SK-N-SH (cell line): Measurements from ENCODE around the gene RPF1. TPM values are rescaled to one million over a fixed set of nuclear protein-coding genes. Genes with fewer than 3 reads are reported as not detected.

Experiments
- CTCF ChIA-PET: fragments of 300-600, 350-600 bp; formaldehyde crosslinking; extraction: SDS; loops from one replicate; lab custom pipeline; 2021; lab: Yijun Ruan, JAX
- POLR2A ChIA-PET: fragments of 350-600 bp; sonication (Branson Sonifier 250); formaldehyde crosslinking; extraction: SDS; loops from one replicate; lab custom pipeline; 2020; ENCODE audit warnings: antibody characterized with exemption, inconsistent platforms; lab: Yijun Ruan, JAX
- DNase-seq: peaks from one replicate; pipeline ENCODE4 v3.0.0; 2012
- H2AFZ ChIP-seq: fragments of 200-600 bp; sonication (generic); 2 replicates; pipeline ENCODE4 v1.8.1; 2016; ENCODE audit warnings: antibody characterized with exemption, mild to moderate bottlenecking, low read depth
- H3F3A ChIP-seq: fragments of 200-600 bp; sonication (generic); replicated peaks from 2 replicates; pipeline ENCODE3; 2016; ENCODE audit warnings: antibody characterized with exemption, mild to moderate bottlenecking; ENCODE audit not compliant: insufficient read depth
- H3K27ac ChIP-seq, 2 experiments: fragments of 200-500 bp in 1 of 2; fragments of 200-600 bp in 1 of 2; sonication (Bioruptor generic) in 1 of 2; sonication (generic), shearing (Covaris generic) in 1 of 2; 2 replicates each; pipeline versions ENCODE4 v1.5.1 to v1.6.1; 2014 to 2016; ENCODE audit warnings: low read depth in 2 of 2, inconsistent platforms in 1 of 2, low read length in 1 of 2, mild to moderate bottlenecking in 1 of 2, mixed read lengths in 1 of 2
- H3K27me3 ChIP-seq: fragments of 200-600 bp; sonication (generic), shearing (Covaris generic); 2 replicates; pipeline ENCODE4 v1.6.1; 2016; ENCODE audit warnings: mixed run types; ENCODE audit not compliant: insufficient read depth
- H3K36me3 ChIP-seq, 2 experiments: fragments of 200-500 bp in 1 of 2; fragments of 200-600 bp in 1 of 2; sonication (Bioruptor generic) in 1 of 2; sonication (generic) in 1 of 2; replicated peaks in 1 of 2; 2 replicates each; pipeline versions ENCODE3 to v1.5.1; 2014 to 2016; ENCODE audit warnings: low read length in 1 of 2, mild to moderate bottlenecking in 1 of 2; ENCODE audit not compliant: insufficient read depth in 2 of 2, control insufficient read depth in 1 of 2
- H3K4me1 ChIP-seq, 2 experiments: fragments of 200-500 bp in 1 of 2; fragments of 200-600 bp in 1 of 2; sonication (Bioruptor generic) in 1 of 2; sonication (generic), shearing (Covaris generic) in 1 of 2; 2 replicates each; pipeline versions ENCODE4 v1.5.1 to v1.6.1; 2014 to 2016; ENCODE audit warnings: low read depth in 1 of 2, low read length in 1 of 2, mixed run types in 1 of 2; ENCODE audit not compliant: insufficient read depth in 2 of 2, control insufficient read depth in 1 of 2
- H3K4me2 ChIP-seq: fragments of 200-600 bp; sonication (generic), shearing (Covaris generic); 2 replicates; pipeline ENCODE4 v1.6.1; 2017; ENCODE audit warnings: mixed run types
- H3K4me3 ChIP-seq, 2 experiments: fragments of 200-500 bp in 1 of 2; fragments of 200-600 bp in 1 of 2; sonication (Bioruptor generic) in 1 of 2; sonication (generic), shearing (Covaris generic) in 1 of 2; 2 replicates each; pipeline versions ENCODE4 v1.5.1 to v1.8.1; 2014 to 2016; ENCODE audit warnings: low read depth in 2 of 2, inconsistent platforms in 1 of 2, low read length in 1 of 2, mild to moderate bottlenecking in 1 of 2, mixed read lengths in 1 of 2, moderate library complexity in 1 of 2
- H3K79me2 ChIP-seq: fragments of 200-600 bp; sonication (generic); 2 replicates; pipeline ENCODE4 v1.8.1; 2017; ENCODE audit warnings: mild to moderate bottlenecking; ENCODE audit not compliant: insufficient read depth
- H3K9ac ChIP-seq: fragments of 200-600 bp; sonication (generic); 2 replicates; pipeline ENCODE4 v1.6.1; 2017; ENCODE audit warnings: mixed run types
- H3K9me2 ChIP-seq: fragments of 200-600 bp; sonication (generic); 2 replicates; pipeline ENCODE4 v1.6.1; 2017; ENCODE audit warnings: mixed run types
- H3K9me3 ChIP-seq: fragments of 200-600 bp; sonication (generic); 2 replicates; pipeline ENCODE4 v1.6.1; 2017; ENCODE audit warnings: mixed run types, mild to moderate bottlenecking, moderate library complexity
- H4K20me1 ChIP-seq: fragments of 200-600 bp; sonication (generic); 2 replicates; pipeline ENCODE4 v1.6.1; 2017; ENCODE audit warnings: mild to moderate bottlenecking, mixed run types; ENCODE audit not compliant: insufficient read depth
- CHD2 ChIP-seq: fragments of 150-350 bp; IDR thresholded peaks from 2 replicates; pipeline ENCODE4 v1.6.1; 2018; ENCODE audit warnings: low read length; ENCODE audit not compliant: partially characterized antibody
- CTCF ChIP-seq: fragments of 200-600 bp; sonication (generic); IDR thresholded peaks from 2 replicates; pipeline ENCODE4 v1.6.1; 2017; ENCODE audit warnings: antibody characterized with exemption, mild to moderate bottlenecking, moderate library complexity
- ELF1 ChIP-seq: IDR thresholded peaks from 2 replicates; pipeline ENCODE4 v1.4.0; 2012
- EZH2phosphoT487 ChIP-seq: fragments of 200-600 bp; sonication (generic); IDR thresholded peaks from 2 replicates; pipeline ENCODE4 v1.6.1; 2017; ENCODE audit warnings: low read depth, mixed run types, mild to moderate bottlenecking, antibody characterized with exemption, moderate library complexity, borderline replicate concordance
- GABPA ChIP-seq: IDR thresholded peaks from 2 replicates; pipeline ENCODE4 v1.4.0; 2012; ENCODE audit warnings: low read depth, mild to moderate bottlenecking
- JUND ChIP-seq: IDR thresholded peaks from 2 replicates; pipeline ENCODE4 v1.4.0; 2012
- MEF2A ChIP-seq: IDR thresholded peaks from 2 replicates; pipeline ENCODE4 v1.4.0; 2012; ENCODE audit warnings: low read depth, borderline replicate concordance
- MXI1 ChIP-seq: IDR thresholded peaks from 2 replicates; pipeline ENCODE4 v1.6.1; 2012; ENCODE audit warnings: mild to moderate bottlenecking, low read depth, low read length, improper control_type of control experiment
- NRF1 ChIP-seq: IDR thresholded peaks from 2 replicates; pipeline ENCODE4 v1.6.1; 2012; ENCODE audit warnings: low read depth, mild to moderate bottlenecking, low read length
- PBX3 ChIP-seq: IDR thresholded peaks from 2 replicates; pipeline ENCODE4; 2012
- RCOR1 ChIP-seq: fragments of 150-350 bp; IDR thresholded peaks from 2 replicates; pipeline ENCODE4 v1.6.1; 2017; ENCODE audit warnings: antibody characterized with exemption, low read length
- REST ChIP-seq: IDR thresholded peaks from 2 replicates; pipeline ENCODE4 v1.6.1; 2012; ENCODE audit warnings: mild to moderate bottlenecking, low read depth, low read length, moderate library complexity
- RFX5 ChIP-seq: IDR thresholded peaks from 2 replicates; pipeline ENCODE4 v1.6.1; 2012; ENCODE audit warnings: mild to moderate bottlenecking, improper control_type of control experiment, low read length
- SIN3A ChIP-seq: IDR thresholded peaks from 2 replicates; pipeline ENCODE4 v1.6.1; 2012; ENCODE audit warnings: low read depth, mild to moderate bottlenecking, low read length, moderate library complexity, borderline replicate concordance
- TAF1 ChIP-seq: IDR thresholded peaks from 2 replicates; pipeline ENCODE4 v1.6.1; 2012; ENCODE audit warnings: low read depth, mild to moderate bottlenecking, low read length, moderate library complexity, borderline replicate concordance
- TCF12 ChIP-seq: IDR thresholded peaks from 2 replicates; pipeline ENCODE4 v1.4.0; 2012
- TEAD4 ChIP-seq: IDR thresholded peaks from 2 replicates; pipeline ENCODE4 v1.4.0; 2012; ENCODE audit warnings: mild to moderate bottlenecking, borderline replicate concordance; ENCODE audit not compliant: insufficient read depth
- USF1 ChIP-seq: IDR thresholded peaks from 2 replicates; pipeline ENCODE4 v1.4.0; 2012; ENCODE audit warnings: low read depth, borderline replicate concordance
- USF2 ChIP-seq: fragments of 150-350 bp; IDR thresholded peaks from 2 replicates; pipeline ENCODE4 v1.6.1; 2017; ENCODE audit warnings: antibody characterized with exemption, low read length, low read depth, borderline replicate concordance
- YY1 ChIP-seq: IDR thresholded peaks from 2 replicates; pipeline ENCODE4 v1.4.0; 2012; ENCODE audit warnings: low read depth, mild to moderate bottlenecking
- ZBTB33 ChIP-seq: IDR thresholded peaks from 2 replicates; pipeline ENCODE4 v1.4.0; 2012; ENCODE audit warnings: low read depth, borderline replicate concordance
- WGBS: methylation state at CpG from one replicate; pipeline ENCODE4 v1.1.6; 2017; ENCODE audit warnings: low lambda C conversion rate; 5-methylcytosine and 5-hydroxymethylcytosine counted together
- polyA plus RNA-seq, 3 experiments: library from polyadenylated mRNA; depleted of rRNA; stranded (reverse); fragments of >200 nt; gene quantifications; 2 replicates each; pipeline ENCODE4 v1.2.3, GENCODE V29; 2012

The RPF1 gene
- polyA plus RNA-seq, 1 of the 3 experiments (the other 2 are of a cell fraction) = 22.6 TPM

GRCh38 chr1:84506002-84506728 is 27.1 kb downstream of the RPF1 start, which contains the start of the genes GNG5 and SPATA1:
Gene GNG5 (minus strand): TSS chr1:84506581. CDS start chr1:84506091, 490 bp downstream.
Gene SPATA1 (plus strand): TSS chr1:84506386. CDS start chr1:84516360, 9,974 bp downstream.
- H3K4me3 ChIP-seq = peak within 1 kb of the TSS; percentile 71 to 81
- CTCF ChIA-PET = interaction anchor here (1.1 to 4.2 kb wide), 3 partner anchors 53 to 247 kb away, joined by 3 to 28 read pairs (median 3); no protein-coding TSS in a partner anchor
- H3K9me3 ChIP-seq = 0 out of 2 replicates have a peak, but pooled peaks cover 8% of the 10 kb centered on the region
- POLR2A ChIA-PET = interaction anchor here (0.6 to 1.9 kb wide), 10 partner anchors 26 to 341 kb away, joined by 3 to 12 read pairs (median 4); partner anchors contain the start of gene CTBS
- H3K27me3 ChIP-seq = no peaks in the 10 kb centered on the region
- H3K27ac ChIP-seq = peak within 1 kb of the TSS; percentile 94 to 99
- H4K20me1 ChIP-seq = peaks cover 39% of the 10 kb centered on the region
- peaks cover 60% of the 10 kb centered on the region for H3K79me2 ChIP-seq
- under 1% methylated on average over 21 of the region's 60 CpGs for WGBS
- H3K9me2 ChIP-seq = no peaks in the 10 kb centered on the region
- H3K4me2 ChIP-seq = peak within 1 kb of the TSS; percentile 86
- H3K36me3 ChIP-seq = peaks cover 6 to 16% of the 10 kb centered on the region in 2 experiments
- H2AFZ ChIP-seq = peak within 1 kb of the TSS; percentile 81
- peak within 1 kb of the TSS; percentile 93 for H3K9ac ChIP-seq
- DNase-seq = peak; percentile 98
- H3K4me1 ChIP-seq = peaks cover 8 to 19% of the 10 kb centered on the region in 2 experiments; a peak in 3 of 4 replicates
- peaks cover 7% of the 10 kb centered on the region for H3F3A ChIP-seq
- no peak for TF ChIP-seq USF1
- no peak for TF ChIP-seq REST
- no peak; the same call in 1 of the 2 replicates for TF ChIP-seq PBX3
- peak; percentile 40; the same call in 1 of the 2 replicates for TF ChIP-seq ELF1
- peak; percentile 55; the same call in 1 of the 2 replicates for TF ChIP-seq JUND
- TF ChIP-seq ZBTB33 = no peak
- 0 out of 2 replicates have a peak, but pooled peaks have one; percentile 13 for TF ChIP-seq GABPA
- peak; percentile 96 for TF ChIP-seq NRF1
- no peak for TF ChIP-seq RFX5
- TF ChIP-seq USF2 = no peak
- TF ChIP-seq TEAD4 = no peak
- peak; percentile 29; the same call in 1 of the 2 replicates for TF ChIP-seq TCF12
- no peak for TF ChIP-seq SIN3A
- no peak for TF ChIP-seq MEF2A
- TF ChIP-seq TAF1 = peak; percentile 61
- no peak for TF ChIP-seq YY1
- TF ChIP-seq CHD2 = peak; percentile 13
- TF ChIP-seq MXI1 = no peak
- no peak for TF ChIP-seq CTCF
- TF ChIP-seq EZH2phosphoT487 = no peak
- TF ChIP-seq RCOR1 = 0 out of 2 replicates have a peak, but pooled peaks have one; percentile 27
